AG09319 (cell line): ENCODE results near the gene VPS11.

Experiments
- DNase-seq: peaks from one replicate; pipeline ENCODE4 v3.0.0-alpha.2; 2010; ENCODE audit warnings: low read depth; ENCODE audit errors: extremely low read depth
- TF ChIP-seq, protein P1 (sequence below): IDR thresholded peaks from 2 replicates; pipeline ENCODE4 v1.5.1; 2011; ENCODE audit warnings: low read depth, mild to moderate bottlenecking, inconsistent platforms, low read length, moderate library complexity

VPS11 gene

DNA sequence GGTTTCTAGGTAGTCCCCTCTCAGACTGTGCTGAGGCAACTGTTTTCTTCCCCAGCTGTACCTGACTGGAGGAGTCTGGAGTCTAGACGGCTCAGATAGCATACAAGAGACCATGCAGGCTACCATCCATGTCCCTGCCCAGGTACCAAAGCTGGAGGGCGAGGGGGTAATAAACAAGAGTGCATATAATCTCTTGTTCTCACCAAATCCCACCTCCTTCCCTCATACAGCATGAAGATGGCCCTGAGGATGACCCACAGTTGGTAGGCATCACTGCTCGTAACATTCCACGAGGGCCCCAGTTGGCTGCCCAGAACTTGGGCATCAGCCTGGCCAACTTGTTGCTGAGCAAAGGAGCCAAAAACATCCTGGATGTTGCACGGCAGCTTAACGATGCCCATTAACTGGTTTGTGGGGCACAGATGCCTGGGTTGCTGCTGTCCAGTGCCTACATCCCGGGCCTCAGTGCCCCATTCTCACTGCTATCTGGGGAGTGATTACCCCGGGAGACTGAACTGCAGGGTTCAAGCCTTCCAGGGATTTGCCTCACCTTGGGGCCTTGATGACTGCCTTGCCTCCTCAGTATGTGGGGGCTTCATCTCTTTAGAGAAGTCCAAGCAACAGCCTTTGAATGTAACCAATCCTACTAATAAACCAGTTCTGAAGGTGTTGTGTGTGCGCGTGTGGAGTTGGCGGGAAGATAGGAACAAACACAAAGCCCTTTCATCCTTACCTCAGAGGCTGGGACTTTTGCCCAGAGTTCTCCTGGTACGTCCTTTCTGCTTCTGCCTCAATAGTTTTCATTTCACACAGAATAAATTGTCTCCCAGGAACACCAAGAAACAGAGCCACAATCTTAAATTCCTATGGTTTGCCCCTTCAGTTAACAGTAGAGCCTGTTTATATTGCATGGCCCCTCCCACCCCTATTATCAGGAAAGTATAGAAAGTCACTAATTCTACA lies 25.5 kb downstream of the VPS11 start:
- no peak for DNase-seq
- TF ChIP-seq, protein P1, sequence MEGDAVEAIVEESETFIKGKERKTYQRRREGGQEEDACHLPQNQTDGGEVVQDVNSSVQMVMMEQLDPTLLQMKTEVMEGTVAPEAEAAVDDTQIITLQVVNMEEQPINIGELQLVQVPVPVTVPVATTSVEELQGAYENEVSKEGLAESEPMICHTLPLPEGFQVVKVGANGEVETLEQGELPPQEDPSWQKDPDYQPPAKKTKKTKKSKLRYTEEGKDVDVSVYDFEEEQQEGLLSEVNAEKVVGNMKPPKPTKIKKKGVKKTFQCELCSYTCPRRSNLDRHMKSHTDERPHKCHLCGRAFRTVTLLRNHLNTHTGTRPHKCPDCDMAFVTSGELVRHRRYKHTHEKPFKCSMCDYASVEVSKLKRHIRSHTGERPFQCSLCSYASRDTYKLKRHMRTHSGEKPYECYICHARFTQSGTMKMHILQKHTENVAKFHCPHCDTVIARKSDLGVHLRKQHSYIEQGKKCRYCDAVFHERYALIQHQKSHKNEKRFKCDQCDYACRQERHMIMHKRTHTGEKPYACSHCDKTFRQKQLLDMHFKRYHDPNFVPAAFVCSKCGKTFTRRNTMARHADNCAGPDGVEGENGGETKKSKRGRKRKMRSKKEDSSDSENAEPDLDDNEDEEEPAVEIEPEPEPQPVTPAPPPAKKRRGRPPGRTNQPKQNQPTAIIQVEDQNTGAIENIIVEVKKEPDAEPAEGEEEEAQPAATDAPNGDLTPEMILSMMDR = no peak

DNA sequence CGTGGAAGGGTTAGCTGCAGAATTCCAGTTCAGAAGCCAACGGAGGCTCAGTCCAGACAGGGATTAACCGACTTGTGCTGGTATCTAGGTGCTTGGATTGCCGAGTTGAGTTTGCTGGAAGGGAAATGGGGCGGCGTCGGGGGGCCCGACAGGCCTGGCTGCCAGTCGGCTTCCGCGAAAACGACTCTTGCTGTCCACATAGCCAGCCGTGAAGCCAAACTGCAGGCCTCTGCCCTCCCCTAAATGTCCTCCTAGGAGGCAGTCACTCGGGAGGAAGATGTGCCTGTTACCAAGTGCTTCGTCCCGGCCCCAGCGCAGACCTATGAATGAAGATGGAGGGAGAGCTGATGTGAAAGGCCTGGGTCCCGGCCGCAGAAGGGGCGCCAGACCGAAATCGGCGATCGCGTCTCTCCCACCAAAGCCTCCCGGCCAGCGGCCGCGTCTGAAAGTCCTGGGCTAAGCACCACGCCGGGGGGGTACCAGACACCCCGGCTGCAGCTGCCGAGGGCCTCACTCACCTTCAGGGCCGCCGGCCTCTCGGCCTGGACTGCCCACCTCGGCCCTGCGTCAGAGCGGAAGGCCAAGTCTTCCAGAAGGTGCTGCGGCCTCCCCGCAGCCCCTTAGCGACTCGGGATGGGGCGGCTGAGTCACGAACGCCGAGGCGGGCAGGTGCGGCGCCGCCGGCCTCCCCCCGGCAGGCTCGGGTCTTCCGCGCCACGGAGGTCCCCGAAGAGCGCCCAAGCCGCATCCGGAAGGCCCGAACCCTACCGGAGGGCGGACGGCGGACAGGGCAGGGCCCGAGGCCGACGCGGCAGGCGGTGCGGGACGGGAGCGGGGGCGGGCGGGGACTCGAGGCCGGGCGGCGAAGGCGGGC lies 26.6 kb downstream of the VPS11 start:
- TF ChIP-seq, protein P1 = no peak
- no peak for DNase-seq

DNA sequence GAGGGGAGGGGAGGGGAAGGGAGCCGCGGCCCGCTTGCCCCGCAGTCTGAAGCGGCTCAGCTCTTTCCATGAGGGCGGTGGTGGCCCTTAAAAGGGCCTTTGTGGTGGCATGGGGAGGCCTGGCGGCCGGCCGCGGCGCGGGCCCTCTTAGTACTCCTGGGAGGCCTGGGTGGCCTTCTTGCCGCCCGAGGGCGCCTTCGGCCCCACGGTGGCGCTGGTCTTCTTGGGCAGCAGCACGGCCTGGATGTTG lies 27.1 kb downstream of the VPS11 start:
- peak; percentile 69 for DNase-seq
- TF ChIP-seq, protein P1 = peak; percentile 72

DNA sequence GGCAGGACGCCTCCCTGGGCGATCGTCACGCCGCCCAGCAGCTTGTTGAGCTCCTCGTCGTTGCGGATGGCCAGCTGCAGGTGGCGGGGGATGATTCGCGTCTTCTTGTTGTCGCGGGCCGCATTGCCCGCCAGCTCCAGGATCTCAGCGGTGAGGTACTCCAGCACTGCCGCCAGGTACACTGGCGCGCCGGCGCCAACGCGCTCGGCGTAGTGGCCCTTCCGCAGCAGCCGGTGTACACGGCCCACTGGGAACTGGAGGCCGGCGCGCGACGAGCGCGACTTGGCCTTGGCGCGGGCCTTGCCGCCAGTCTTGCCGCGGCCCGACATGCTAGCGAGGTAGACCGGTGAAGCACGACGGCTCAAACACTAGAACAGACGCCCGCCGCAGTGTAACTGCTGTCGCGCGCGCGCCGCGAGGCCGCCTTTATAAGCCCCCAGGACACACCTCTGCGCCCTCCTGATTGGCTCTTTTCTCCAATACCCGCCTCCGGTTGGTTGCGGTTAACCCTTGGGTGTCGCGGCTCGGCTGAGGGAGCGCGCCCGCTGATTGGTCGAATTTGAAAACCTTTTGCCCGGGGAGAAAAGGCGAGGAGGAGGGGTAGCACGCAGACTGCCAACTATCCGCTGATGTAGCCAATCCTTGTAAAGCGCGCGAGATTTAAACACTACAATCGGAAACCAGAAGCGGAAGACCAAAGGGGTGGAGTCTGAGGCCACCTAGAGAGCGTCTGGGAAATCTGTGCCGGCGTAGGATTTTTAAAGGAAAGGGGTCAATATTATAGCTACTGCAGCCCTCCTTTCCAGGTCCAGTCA lies 27.7 kb downstream of the VPS11 start:
- TF ChIP-seq, protein P1 = no peak; the same call in 1 of the 2 replicates
- DNase-seq = peak; percentile 99

DNA sequence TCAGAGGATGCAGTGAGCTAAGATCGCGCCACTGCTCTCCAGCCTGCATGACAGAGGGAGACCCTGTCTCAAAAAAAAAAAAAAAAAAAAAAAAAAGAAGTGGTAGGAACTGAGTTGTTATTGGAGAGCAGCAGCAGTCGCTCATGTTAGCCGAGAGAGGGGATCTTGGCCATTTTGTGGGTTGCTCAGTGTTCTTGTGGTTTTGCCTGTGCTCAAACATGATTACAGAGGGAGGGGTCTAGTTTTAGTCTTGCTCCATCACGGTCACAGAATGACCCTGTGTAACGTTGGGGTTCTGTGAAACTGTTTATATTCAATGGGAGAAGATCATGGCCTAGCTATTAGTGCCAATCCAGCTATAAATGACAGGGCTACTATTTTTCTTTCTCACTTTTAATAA lies 32.1 kb downstream of the VPS11 start:
- TF ChIP-seq, protein P1 = no peak
- DNase-seq = no peak

DNA sequence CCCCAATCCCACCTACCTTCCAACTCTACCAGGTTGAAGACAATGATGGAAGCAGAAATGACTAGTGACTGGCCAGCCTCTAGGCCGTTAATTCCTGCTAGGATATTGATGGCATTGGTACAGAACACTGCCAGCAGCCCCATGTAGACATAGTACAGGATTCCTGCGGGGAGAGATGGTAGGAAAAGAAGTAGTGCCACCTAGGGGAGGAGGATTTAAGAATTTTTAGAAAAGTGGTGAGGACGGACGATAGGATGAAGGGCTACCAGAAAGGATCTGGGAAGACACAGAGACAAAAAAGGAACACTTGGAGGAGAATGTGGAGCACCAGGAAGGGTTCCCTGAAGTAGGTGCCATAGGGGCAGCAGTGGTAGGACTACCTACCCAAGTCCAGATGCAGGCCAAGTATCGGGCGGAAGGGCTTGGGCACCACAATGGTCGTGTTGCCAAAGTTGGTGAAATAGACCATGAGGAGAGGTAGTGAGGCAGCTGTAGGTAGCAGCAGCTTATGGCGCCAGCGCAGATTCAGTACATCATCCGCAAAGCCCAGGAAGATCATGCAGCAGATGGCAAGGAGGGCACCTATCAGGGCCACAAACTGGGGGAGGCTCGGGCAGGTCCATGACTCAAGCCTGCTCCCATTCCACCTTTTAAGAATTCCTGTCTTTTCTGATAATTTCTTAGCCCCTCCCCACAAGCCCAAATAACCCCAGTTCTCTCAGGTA lies 32.8 kb downstream of the VPS11 start:
- no peak for DNase-seq

More for the DNA sequence above, 32.8 kb downstream of the VPS11 start:
- TF ChIP-seq, protein P1 = peak; percentile 49
